Measurements from ENCODE around the gene ZNF346. TPM values are rescaled to one million over a fixed set of nuclear protein-coding genes. Genes with fewer than 3 reads are reported as not detected.

Gene ZNF346
- total RNA-seq, 2 donors from 2014 or later = 23.5 to 46.9 TPM

Other genes starting within 250 kb of the ZNF346 start
- gene UNC5A, start 212.1 kb upstream of the ZNF346 start, total RNA-seq = not detected
- 10 to 100 TPM in 1 of 2 donors, under 1 TPM in 1; 0.36 to 13.3 TPM for gene HK3, start 123.3 kb upstream of the ZNF346 start, total RNA-seq
- 10 to 100 TPM; 41.3 to 74.9 TPM for gene UIMC1, start 15.9 kb upstream of the ZNF346 start, total RNA-seq
- 1 to 10 TPM; 1.9 to 2.0 TPM for gene FGFR4, start 64.2 kb downstream of the ZNF346 start, total RNA-seq
- 100 to 1,000 TPM in 1 of 2 donors, 10 to 100 TPM in 1; 96.8 to 166 TPM for gene NSD1, start 111.1 kb downstream of the ZNF346 start, total RNA-seq